SK-N-SH treated with all-trans-retinoic acid at 6 μM for 48 hours (cell line): ENCODE data around the gene MIPEP.
"Not testable (repeated sequence)": the region's sequence is repeated elsewhere in the genome, so short reads cannot be mapped to it uniquely, and the experiment has no call there.

Experiments used
- ATAC-seq: fragments of 200-7000 bp; cut with Tn5 transposase; 3 replicates; pipeline ENCODE4 v1.9.1; 2020; ENCODE audit warnings: mild to moderate bottlenecking, moderate library complexity
- ARNTL ChIP-seq: fragments of 450-650 bp; formaldehyde crosslinking; IDR thresholded peaks from 2 replicates; pipeline ENCODE4 v1.5.0; 2020; ENCODE audit warnings: low read depth, mild to moderate bottlenecking, moderate library complexity, borderline replicate concordance
- BACH2 ChIP-seq: fragments of 250-450 bp; sonication (Bioruptor Pico); IDR thresholded peaks from 2 replicates; pipeline ENCODE4 v1.9.0; 2021; ENCODE audit warnings: mild to moderate bottlenecking, borderline replicate concordance
- CSDC2 ChIP-seq: fragments of 250-450 bp; sonication (Bioruptor Pico); IDR thresholded peaks from 2 replicates; pipeline ENCODE4 v1.5.0; 2020; ENCODE audit warnings: mild to moderate bottlenecking, moderate library complexity
- CSRNP3 ChIP-seq: fragments of 250-450 bp; sonication (Bioruptor Pico); IDR thresholded peaks from 2 replicates; pipeline ENCODE4 v1.5.1; 2021; ENCODE audit warnings: mild to moderate bottlenecking, moderate library complexity
- ESRRG ChIP-seq: fragments of 250-450 bp; sonication (Bioruptor Pico); IDR thresholded peaks from 2 replicates; pipeline ENCODE4 v1.6.1; 2021; ENCODE audit warnings: mild to moderate bottlenecking
- GLIS3 ChIP-seq: fragments of 250-450 bp; sonication (Bioruptor Pico); IDR thresholded peaks from 2 replicates; pipeline ENCODE4 v1.5.0; 2020; ENCODE audit warnings: mild to moderate bottlenecking, moderate library complexity
- ISL1 ChIP-seq: fragments of 250-450 bp; sonication (Bioruptor Pico); IDR thresholded peaks from 2 replicates; pipeline ENCODE4 v2.1.2; 2022; ENCODE audit warnings: mild to moderate bottlenecking, moderate library complexity
- OSR1 ChIP-seq: fragments of 250-450 bp; sonication (Bioruptor Pico); IDR thresholded peaks from 2 replicates; pipeline ENCODE4 v1.8.0; 2022; ENCODE audit warnings: moderate library complexity, mild to moderate bottlenecking, inconsistent platforms
- POU6F1 ChIP-seq: fragments of 250-450 bp; sonication (Bioruptor Pico); IDR thresholded peaks from 2 replicates; pipeline ENCODE4 v1.8.0; 2021; ENCODE audit warnings: low read depth, mild to moderate bottlenecking, moderate library complexity, borderline replicate concordance
- PPARA ChIP-seq: fragments of 250-450 bp; sonication (Bioruptor Pico); IDR thresholded peaks from 2 replicates; pipeline ENCODE4 v1.5.0; 2020; ENCODE audit warnings: mild to moderate bottlenecking, borderline replicate concordance
- RARB ChIP-seq: fragments of 250-450 bp; sonication (Bioruptor Pico); IDR thresholded peaks from 2 replicates; pipeline ENCODE4 v1.8.0; 2021; ENCODE audit warnings: mild to moderate bottlenecking, moderate library complexity
- SNAI2 ChIP-seq: fragments of 250-450 bp; sonication (Bioruptor Pico); IDR thresholded peaks from 2 replicates; pipeline ENCODE4 v1.5.0; 2020; ENCODE audit warnings: mild to moderate bottlenecking, moderate library complexity
- TCF4 ChIP-seq: fragments of 250-450 bp; sonication (Bioruptor Pico); IDR thresholded peaks from 2 replicates; pipeline ENCODE4 v1.8.0; 2021; ENCODE audit warnings: mild to moderate bottlenecking, moderate library complexity, borderline replicate concordance
- TOX ChIP-seq: fragments of 250-450 bp; sonication (Bioruptor Pico); IDR thresholded peaks from 2 replicates; pipeline ENCODE4 v1.8.0; 2021; ENCODE audit warnings: mild to moderate bottlenecking, moderate library complexity, borderline replicate concordance
- ZC3H10 ChIP-seq: fragments of 250-450 bp; sonication (Bioruptor Pico); IDR thresholded peaks from 2 replicates; pipeline ENCODE4 v1.5.1; 2021; ENCODE audit warnings: mild to moderate bottlenecking, moderate library complexity
- ZFP3 ChIP-seq: fragments of 250-450 bp; sonication (Bioruptor Pico); IDR thresholded peaks from 2 replicates; pipeline ENCODE4 v1.5.0; 2020; ENCODE audit warnings: mild to moderate bottlenecking, moderate library complexity
- ZFP30 ChIP-seq: fragments of 450-650 bp; formaldehyde crosslinking; IDR thresholded peaks from 2 replicates; pipeline ENCODE4 v1.5.0; 2022; ENCODE audit warnings: mild to moderate bottlenecking, moderate library complexity
- ZNF70 ChIP-seq: fragments of 450-650 bp; formaldehyde crosslinking; IDR thresholded peaks from 2 replicates; pipeline ENCODE4 v1.5.0; 2020; ENCODE audit warnings: mild to moderate bottlenecking, moderate library complexity
- ZNF8 ChIP-seq: fragments of 450-650 bp; formaldehyde crosslinking; IDR thresholded peaks from 2 replicates; pipeline ENCODE4 v1.5.0; 2020; ENCODE audit warnings: mild to moderate bottlenecking, moderate library complexity
- TF ChIP-seq, protein P1 (sequence below): fragments of 250-450 bp; sonication (Bioruptor Pico); IDR thresholded peaks from 2 replicates; pipeline ENCODE4 v1.8.0; 2020; ENCODE audit warnings: mild to moderate bottlenecking, moderate library complexity, borderline replicate concordance
- TF ChIP-seq, protein P2 (sequence below): fragments of 250-450 bp; sonication (Bioruptor Pico); IDR thresholded peaks from 2 replicates; pipeline ENCODE4 v1.5.1; 2020; ENCODE audit warnings: low read depth, mild to moderate bottlenecking, moderate library complexity

The MIPEP gene

GRCh38 chr13:23765531-23765930 lies 123.7 kb downstream of the MIPEP start:
- no peak for TF ChIP-seq POU6F1
- ATAC-seq = no peak

GRCh38 chr13:23763318-23763717 lies 125.9 kb downstream of the MIPEP start:
- TF ChIP-seq ISL1 (CRISPR knock-in tag) = no peak
- TF ChIP-seq ZFP30 (CRISPR knock-in tag) = no peak
- no peak for TF ChIP-seq ZFP3
- TF ChIP-seq ESRRG (CRISPR knock-in tag) = no peak
- no peak for TF ChIP-seq ZC3H10 (CRISPR knock-in tag)
- TF ChIP-seq TOX = no peak
- no peak for TF ChIP-seq RARB (CRISPR knock-in tag)
- no peak for TF ChIP-seq POU6F1
- TF ChIP-seq CSDC2 (CRISPR knock-in tag) = no peak
- no peak for TF ChIP-seq GLIS3
- no peak for TF ChIP-seq CSRNP3 (CRISPR knock-in tag)
- TF ChIP-seq, protein P1, sequence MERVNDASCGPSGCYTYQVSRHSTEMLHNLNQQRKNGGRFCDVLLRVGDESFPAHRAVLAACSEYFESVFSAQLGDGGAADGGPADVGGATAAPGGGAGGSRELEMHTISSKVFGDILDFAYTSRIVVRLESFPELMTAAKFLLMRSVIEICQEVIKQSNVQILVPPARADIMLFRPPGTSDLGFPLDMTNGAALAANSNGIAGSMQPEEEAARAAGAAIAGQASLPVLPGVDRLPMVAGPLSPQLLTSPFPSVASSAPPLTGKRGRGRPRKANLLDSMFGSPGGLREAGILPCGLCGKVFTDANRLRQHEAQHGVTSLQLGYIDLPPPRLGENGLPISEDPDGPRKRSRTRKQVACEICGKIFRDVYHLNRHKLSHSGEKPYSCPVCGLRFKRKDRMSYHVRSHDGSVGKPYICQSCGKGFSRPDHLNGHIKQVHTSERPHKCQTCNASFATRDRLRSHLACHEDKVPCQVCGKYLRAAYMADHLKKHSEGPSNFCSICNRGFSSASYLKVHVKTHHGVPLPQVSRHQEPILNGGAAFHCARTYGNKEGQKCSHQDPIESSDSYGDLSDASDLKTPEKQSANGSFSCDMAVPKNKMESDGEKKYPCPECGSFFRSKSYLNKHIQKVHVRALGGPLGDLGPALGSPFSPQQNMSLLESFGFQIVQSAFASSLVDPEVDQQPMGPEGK = no peak
- TF ChIP-seq TCF4 (CRISPR knock-in tag) = no peak
- no peak for TF ChIP-seq SNAI2
- TF ChIP-seq BACH2 (CRISPR knock-in tag) = no peak
- no peak for TF ChIP-seq ZNF8 (CRISPR knock-in tag)
- TF ChIP-seq, protein P2, sequence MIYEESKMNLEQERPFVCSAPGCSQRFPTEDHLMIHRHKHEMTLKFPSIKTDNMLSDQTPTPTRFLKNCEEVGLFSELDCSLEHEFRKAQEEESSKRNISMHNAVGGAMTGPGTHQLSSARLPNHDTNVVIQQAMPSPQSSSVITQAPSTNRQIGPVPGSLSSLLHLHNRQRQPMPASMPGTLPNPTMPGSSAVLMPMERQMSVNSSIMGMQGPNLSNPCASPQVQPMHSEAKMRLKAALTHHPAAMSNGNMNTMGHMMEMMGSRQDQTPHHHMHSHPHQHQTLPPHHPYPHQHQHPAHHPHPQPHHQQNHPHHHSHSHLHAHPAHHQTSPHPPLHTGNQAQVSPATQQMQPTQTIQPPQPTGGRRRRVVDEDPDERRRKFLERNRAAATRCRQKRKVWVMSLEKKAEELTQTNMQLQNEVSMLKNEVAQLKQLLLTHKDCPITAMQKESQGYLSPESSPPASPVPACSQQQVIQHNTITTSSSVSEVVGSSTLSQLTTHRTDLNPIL = no peak
- no peak for TF ChIP-seq ARNTL (CRISPR knock-in tag)
- ATAC-seq = no peak

DNA sequence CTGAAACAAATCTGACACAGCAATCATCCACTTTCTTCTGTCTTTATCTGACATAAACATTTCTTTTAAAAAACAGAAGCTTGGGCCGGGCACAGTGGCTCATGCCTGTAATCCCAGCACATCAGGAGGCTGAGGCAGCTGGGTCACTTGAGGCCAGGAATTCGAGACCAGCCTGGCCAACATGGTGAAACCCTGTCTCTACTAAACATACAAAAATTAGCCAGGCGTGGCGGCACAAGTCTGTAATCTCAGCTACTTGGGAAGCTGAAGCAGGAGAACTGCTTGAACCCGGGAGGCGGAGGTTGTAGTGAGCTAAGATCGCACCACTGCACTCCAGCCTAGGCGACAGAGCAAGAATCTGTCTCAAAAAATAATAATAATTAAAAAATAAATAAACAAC lies 127.4 kb downstream of the MIPEP start:
- ATAC-seq = not testable (repeated sequence)

- TF ChIP-seq, protein P2 = no peak
- TF ChIP-seq TCF4 (CRISPR knock-in tag) = no peak
- TF ChIP-seq OSR1 = no peak
- no peak for TF ChIP-seq ARNTL (CRISPR knock-in tag)
- no peak for TF ChIP-seq SNAI2
- no peak for TF ChIP-seq ZNF70
- no peak for TF ChIP-seq ESRRG (CRISPR knock-in tag)
- TF ChIP-seq CSRNP3 (CRISPR knock-in tag) = no peak
- TF ChIP-seq BACH2 (CRISPR knock-in tag) = no peak
- no peak for TF ChIP-seq PPARA
- no peak for TF ChIP-seq TOX
- no peak for TF ChIP-seq ISL1 (CRISPR knock-in tag)
- TF ChIP-seq RARB (CRISPR knock-in tag) = no peak
- TF ChIP-seq, all 23 proteins: peak for 0
- no peak for ATAC-seq
These were observed 129.2 kb downstream of the MIPEP start for GRCh38 chr13:23760000-23760399.
